ENCODE results near the gene ZNRF3. TPM values are rescaled to one million over a fixed set of nuclear protein-coding genes. Genes with fewer than 3 reads are reported as not detected.

Gene ZNRF3
- total and polyA plus RNA-seq, 7 donors, result 0.23 to 13.6 (median 8.9) TPM

DNA sequence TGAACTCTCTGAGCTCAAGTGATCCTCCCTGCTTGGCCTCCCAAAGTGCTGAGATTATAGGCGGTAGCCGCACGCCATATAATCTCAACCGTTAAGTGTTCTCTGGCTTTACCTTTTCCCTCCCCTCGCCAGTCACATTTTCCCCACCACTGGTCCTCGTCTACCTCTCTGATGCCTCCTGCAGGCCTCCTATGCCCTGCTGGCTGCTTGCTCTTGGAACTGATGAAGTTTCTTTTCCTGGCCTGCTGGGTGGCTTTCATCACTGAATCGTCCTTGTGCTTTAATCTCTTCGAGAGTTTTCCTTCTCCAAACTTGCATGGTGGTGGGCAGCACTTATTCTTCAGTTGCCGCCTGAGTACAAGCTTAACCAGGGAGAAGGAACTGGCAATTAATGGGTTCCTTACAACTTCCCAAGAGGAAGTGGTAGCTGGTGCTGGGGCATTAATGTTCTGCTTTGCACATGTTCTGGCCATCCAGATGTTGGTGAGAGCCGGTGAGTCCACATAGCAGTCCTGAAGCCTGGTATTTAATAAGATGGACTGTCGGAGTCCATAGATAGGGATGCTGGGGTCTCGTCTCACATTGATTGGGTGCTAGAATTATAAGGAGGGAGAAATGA is 177.0 kb downstream of the ZNRF3 start:
- Histone ChIP-seq H3K27me3 (no peaks in the 10 kb centered on the region), H3K9me3 (no peaks in the 10 kb centered on the region), H3K36me3 (no peaks in the 10 kb centered on the region), H3K4me1 (no peaks in the 10 kb centered on the region), H3K27ac (no peak overlapping the region), H3K4me3 (no peak overlapping the region)
- intact Hi-C loops (cut with DNase I), result no loop called here
- no peak for TF ChIP-seq POLR2AphosphoS5 (IDR thresholded peaks at IDR 0.05)
- peak; percentile 33 for DNase-seq
- 74 to 83% methylated on average over 12 of the region's 12 CpGs for WGBS, 2 donors

DNA sequence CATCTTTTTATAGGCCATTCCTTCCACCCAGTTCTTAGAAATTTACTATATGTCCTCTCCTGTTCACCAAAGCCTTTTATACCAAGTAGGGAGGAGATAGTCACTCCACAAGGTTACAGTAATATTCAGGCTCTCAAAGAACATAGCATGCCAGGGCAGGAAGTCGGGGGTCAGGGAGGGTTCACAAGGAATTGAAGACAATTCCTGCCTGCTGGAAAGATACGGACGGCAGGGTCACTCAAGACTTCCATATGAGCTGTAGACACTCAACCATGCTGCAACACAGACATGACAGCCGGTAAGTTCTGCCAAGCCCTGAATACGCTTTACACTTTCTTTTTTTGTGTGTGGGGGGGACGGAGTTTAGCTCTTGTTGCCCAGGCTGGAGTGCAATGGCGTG is 177.6 kb downstream of the ZNRF3 start:
- TF ChIP-seq POLR2AphosphoS5 (IDR thresholded peaks at IDR 0.05) (no peak), EP300 (IDR thresholded peaks at IDR 0.05) (no peak), POLR2A (IDR thresholded peaks at IDR 0.05) (no peak)
- TF ChIP-seq, protein P1, sequence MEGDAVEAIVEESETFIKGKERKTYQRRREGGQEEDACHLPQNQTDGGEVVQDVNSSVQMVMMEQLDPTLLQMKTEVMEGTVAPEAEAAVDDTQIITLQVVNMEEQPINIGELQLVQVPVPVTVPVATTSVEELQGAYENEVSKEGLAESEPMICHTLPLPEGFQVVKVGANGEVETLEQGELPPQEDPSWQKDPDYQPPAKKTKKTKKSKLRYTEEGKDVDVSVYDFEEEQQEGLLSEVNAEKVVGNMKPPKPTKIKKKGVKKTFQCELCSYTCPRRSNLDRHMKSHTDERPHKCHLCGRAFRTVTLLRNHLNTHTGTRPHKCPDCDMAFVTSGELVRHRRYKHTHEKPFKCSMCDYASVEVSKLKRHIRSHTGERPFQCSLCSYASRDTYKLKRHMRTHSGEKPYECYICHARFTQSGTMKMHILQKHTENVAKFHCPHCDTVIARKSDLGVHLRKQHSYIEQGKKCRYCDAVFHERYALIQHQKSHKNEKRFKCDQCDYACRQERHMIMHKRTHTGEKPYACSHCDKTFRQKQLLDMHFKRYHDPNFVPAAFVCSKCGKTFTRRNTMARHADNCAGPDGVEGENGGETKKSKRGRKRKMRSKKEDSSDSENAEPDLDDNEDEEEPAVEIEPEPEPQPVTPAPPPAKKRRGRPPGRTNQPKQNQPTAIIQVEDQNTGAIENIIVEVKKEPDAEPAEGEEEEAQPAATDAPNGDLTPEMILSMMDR (IDR thresholded peaks at IDR 0.05), result no peak
- Histone ChIP-seq H3K4me1 (no peaks in the 10 kb centered on the region), H3K36me3 (no peaks in the 10 kb centered on the region), H3K4me3 (no peak overlapping the region), H3K27me3 (no peaks in the 10 kb centered on the region), H3K27ac (no peak overlapping the region), H3K9me3 (no peaks in the 10 kb centered on the region)
- no peak for DNase-seq
- 72 to 88% methylated on average over 7 of the region's 7 CpGs for WGBS, 2 donors
- intact Hi-C loops (cut with DNase I), result no loop called here

GRCh38 chr22:29061773-29062172 is 178.4 kb downstream of the ZNRF3 start, which contains the start of gene C22orf31:
C22orf31 (minus strand) TSS chr22:29061831; CDS start chr22:29061792, 39 bp downstream.
- Histone ChIP-seq H3K36me3 (no peaks in the 10 kb centered on the region), H3K4me3 (no peak within 1 kb of the TSS), H3K4me1 (no peaks in the 10 kb centered on the region), H3K27ac (no peak within 1 kb of the TSS), H3K27me3 (no peaks in the 10 kb centered on the region), H3K9me3 (no peaks in the 10 kb centered on the region)
- peak; percentile 1 for DNase-seq
- TF ChIP-seq, protein P1 (IDR thresholded peaks at IDR 0.05), result no peak
- TF ChIP-seq POLR2A (IDR thresholded peaks at IDR 0.05) (no peak), EP300 (IDR thresholded peaks at IDR 0.05) (no peak), POLR2AphosphoS5 (IDR thresholded peaks at IDR 0.05) (no peak)
- intact Hi-C loops (cut with DNase I), result no loop called here
- WGBS, 2 donors, result 56 to 58% methylated on average over 2 of the region's 2 CpGs

GRCh38 chr22:29062286-29062821 is 179.0 kb downstream of the ZNRF3 start:
- no peaks in the 10 kb centered on the region for H3K4me1 ChIP-seq
- no peak overlapping the region for H3K4me3 ChIP-seq
- H3K27ac ChIP-seq, result no peak overlapping the region
- no peak for DNase-seq
- no peaks in the 10 kb centered on the region for H3K27me3 ChIP-seq
- no peak for TF ChIP-seq POLR2A (IDR thresholded peaks at IDR 0.05)
- TF ChIP-seq EP300 (IDR thresholded peaks at IDR 0.05), result no peak
- TF ChIP-seq, protein P1 (IDR thresholded peaks at IDR 0.05), result no peak
- TF ChIP-seq POLR2AphosphoS5 (IDR thresholded peaks at IDR 0.05), result no peak
- H3K36me3 ChIP-seq, result no peaks in the 10 kb centered on the region
- 73 to 77% methylated on average over 8 of the region's 8 CpGs for WGBS, 2 donors
- no peaks in the 10 kb centered on the region for H3K9me3 ChIP-seq
- intact Hi-C loops (cut with DNase I), result no loop called here

DNA sequence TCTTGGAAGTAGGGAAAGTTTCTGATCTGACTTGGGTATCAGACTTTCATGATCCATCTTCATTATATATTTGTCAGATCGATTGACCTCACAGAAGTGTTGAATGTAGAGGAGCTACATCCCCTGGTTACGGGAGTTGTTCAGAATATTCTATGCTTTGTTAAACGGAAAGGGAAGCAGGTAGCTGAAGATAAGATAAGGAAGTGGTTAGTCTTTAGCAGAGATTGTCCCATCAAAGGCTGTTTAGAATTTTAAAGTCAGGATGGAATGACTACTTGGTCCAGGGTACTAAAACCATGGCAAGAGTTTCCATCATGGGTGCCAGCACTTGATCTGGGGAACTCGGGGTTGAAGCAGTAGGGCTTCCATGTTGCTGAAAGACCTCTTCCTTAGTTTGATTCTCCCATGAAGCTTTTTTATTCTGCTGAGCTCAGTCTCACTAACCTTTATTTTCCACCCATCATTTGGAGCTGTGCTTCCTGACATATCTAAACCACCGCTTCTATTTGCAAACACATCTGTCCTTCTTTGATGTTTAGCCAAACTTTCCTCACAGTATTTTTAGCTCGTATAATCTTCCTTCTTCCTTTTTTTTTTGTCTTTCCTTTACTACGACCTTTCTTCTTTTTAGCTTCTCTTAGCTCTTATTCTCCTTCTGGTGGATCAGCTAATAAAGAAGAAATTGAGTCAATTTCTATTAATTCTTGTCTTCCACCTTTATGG is 182.3 kb downstream of the ZNRF3 start:
- TF ChIP-seq POLR2A (IDR thresholded peaks at IDR 0.05), result no peak
- TF ChIP-seq POLR2AphosphoS5 (IDR thresholded peaks at IDR 0.05), result no peak
- no peak for TF ChIP-seq EP300 (IDR thresholded peaks at IDR 0.05)
- TF ChIP-seq, protein P1 (IDR thresholded peaks at IDR 0.05), result no peak
- no peaks in the 10 kb centered on the region for H3K4me1 ChIP-seq
- H3K27me3 ChIP-seq, result no peaks in the 10 kb centered on the region
- H3K36me3 ChIP-seq, result no peaks in the 10 kb centered on the region
- no peak overlapping the region for H3K27ac ChIP-seq
- no peaks in the 10 kb centered on the region for H3K9me3 ChIP-seq
- intact Hi-C loops (cut with DNase I), result no loop called here
- no peak for DNase-seq
- no peak overlapping the region for H3K4me3 ChIP-seq
- 17 to 21% methylated on average over 7 of the region's 7 CpGs for WGBS, 2 donors
